Activated CD4-positive, CD25-positive, alpha-beta regulatory T cell (primary cell): ENCODE results near the gene OTOR.

Experiments used
- DNase-seq, 4 experiments: peaks; one replicate each; lab custom pipeline; 2025; lab: John Stamatoyannopoulos, UW

Gene OTOR

DNA sequence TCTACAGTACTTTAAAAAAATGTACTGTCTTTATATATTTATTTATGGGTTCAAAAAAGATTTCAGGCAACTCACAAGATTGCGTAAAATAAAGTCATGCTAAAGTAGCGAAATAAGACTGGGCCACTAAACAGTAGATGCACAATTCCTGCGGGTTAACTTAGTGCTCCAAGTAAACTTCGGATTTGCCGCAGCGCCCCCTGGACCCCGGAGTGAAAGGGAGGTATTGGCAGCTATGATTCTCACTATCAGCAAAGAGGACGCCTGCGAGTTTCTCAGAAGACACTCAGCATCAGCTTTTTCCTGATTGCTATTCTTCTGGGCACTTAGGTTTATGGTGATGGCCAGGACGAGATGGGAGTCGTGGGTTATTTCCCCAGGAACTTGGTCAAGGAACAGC lies 1.4 kb downstream of the OTOR start:
- DNase-seq = no peak

DNA sequence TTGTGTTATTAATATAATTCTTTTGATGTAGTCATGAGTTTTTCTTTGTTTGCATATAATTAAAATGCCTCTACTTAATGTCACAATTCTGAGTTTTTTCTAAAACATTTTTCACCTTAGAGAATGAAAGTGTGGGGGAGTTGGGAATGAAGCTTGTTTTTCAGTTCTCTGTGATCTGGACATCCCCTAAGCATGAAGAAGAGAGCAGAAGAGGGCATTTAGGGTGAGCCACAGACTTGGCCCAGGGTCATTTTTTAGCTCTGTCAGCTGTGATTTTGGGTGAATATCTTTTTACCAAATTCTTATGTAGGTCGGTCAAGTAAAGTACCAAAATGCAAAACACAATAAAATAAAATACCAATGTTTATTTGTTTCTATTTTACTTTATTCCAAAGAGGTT lies 3.9 kb downstream of the OTOR start:
- DNase-seq = no peak

DNA sequence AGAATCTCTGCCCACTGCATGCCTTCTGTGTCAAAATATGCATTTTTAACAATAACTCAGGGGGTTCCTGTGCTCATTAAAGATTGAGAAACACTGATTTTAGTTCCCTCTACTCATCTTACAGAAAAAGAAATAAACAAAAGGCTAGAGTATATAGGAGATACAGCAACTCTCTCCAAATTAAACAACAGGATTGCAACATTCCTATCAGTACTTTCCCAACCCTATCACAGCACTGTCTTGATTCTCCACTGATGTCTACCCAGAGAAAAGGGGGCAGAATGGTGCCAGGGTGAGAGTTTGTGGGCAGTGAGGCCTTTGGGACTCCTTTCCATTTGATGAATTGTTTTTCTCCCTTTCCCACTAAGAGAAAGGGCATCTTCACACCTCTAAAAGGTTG lies 4.7 kb downstream of the OTOR start:
- no peak for DNase-seq

DNA sequence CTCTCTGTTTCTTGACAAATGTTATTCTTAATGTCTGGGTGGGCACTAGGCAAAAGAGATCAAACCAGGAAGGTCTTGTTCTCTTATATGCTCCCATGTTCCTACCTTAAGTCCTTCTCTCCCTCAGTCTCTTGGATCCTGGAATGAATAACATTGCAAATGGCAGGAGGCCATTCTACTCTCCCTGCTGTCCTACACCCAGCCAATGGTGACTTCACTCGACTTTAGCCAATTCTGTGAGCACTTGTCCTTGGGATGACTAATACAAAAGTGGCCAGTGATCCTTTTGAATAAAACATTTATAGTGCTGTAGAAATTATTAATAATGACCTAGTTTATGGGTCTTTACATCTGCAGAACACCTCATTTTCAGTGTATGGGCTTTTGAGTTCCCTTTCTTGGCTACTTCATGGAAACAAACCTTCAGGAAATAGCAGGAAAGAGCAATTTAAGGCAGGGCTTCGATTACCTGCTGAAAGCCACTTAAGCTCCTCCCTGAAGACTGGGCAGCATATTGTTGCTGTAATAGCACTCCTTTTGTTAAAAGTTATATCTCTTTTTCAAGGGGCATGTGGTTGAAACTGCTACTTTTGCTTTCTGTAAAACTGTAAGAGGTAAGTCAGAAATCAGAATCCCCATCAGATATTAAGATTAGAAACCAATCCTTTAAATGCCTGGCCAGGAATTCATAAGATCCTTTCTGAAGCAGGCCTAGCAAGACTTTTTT lies 10.5 kb downstream of the OTOR start:
- DNase-seq = no peak

DNA sequence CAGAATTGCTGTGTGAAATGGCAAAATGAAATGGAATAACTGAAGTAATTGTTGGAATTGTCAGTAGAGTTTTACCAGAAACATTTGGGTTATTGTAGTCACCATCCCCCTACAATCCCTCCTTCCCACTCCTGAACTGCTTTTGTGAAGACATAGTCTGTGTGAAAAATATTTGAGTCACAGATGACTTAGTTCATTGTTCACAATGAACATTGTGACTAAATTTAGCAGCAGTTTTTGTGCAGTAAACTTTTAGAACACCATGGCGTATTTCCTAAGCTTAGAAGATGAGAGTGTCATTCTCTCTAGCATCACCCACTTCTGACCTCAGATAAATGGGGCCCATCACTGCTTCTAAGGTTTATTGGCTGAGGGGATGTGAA lies 11.0 kb downstream of the OTOR start:
- DNase-seq = no peak

DNA sequence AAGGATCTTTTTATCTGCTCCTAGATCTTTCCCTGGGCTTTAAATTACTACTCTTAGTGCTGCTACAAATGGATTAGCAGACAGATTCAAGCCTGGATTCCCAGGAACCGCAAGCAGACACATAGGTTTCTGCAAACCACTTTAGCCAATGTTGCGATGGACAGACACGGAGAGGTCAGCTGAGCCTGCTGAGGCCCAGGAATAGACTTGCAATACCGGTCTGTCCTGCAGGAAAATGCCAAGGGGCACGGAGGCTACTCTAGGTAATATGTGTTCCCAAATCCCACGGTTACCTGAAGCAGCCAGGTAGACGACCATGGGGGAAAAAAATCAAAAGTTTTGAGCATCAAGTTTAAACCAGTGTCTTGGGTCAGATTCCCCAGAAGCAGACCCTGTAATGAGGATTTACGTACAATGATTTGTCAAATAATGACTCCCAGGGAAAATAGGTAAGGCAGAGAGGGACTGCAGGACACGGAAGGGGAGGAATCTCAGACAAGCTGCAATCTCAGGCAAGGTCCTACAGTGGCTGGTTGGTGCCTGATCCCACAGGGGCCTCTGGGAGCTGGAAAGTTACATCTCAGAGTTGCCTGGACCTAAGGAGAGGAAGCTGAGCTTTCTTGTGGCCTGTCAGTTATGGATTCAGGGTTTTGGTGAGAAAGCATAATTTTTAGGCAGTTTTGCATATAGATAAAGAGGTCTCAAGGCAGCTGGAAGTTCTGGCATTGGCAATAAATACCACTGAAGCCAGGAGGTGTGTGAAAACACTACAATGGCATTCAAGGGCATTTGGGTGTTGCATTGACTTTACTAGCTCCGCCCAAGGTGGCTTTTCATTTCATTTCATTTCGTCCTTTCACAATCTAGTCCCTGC lies 12.5 kb downstream of the OTOR start:
- no peak for DNase-seq

DNA sequence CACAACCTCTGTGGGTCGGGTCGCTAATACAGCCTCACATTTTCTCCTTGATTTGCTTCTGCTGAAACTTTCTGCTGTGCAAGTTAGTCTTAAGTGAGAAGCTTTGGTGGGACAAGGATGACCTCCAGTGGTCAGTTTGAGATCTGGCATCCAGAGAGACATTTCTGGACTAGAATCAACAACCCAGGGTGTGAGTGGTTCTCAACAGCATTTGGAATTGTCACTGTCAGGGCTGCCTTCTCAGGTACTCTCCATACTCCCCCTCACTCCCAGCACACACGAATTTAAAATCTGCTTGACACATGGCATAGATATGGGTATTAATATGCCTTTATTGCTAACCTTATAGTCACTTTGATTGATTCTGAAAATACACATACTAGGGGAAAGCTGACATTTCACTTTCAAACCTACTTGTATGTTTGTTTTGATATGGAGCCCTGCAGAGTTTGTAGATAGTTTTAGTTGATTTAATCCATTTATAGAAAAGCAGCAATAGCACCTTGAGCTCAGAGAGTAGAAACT lies 13.2 kb downstream of the OTOR start:
- peak in 1 of 4 experiments; percentile 11 for DNase-seq

DNA sequence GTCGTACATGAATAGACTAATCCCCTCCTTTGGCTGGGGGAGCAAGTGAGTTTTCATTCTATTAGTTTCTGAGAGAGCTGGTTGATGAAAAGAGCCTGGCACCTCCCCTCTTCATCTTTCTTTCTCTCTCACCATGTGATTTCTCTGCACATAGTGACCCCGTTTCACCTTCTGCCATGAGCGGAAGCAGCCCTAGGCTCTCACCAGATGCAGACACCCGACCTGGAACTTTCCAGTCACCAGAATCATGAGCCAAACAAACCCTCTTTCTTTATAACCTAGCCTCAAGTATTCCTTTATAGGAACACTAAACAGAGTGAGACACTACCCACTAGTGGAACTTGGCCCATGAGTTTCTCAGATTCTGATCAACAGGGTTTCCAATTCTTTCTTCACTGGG lies 16.4 kb downstream of the OTOR start:
- DNase-seq = no peak

DNA sequence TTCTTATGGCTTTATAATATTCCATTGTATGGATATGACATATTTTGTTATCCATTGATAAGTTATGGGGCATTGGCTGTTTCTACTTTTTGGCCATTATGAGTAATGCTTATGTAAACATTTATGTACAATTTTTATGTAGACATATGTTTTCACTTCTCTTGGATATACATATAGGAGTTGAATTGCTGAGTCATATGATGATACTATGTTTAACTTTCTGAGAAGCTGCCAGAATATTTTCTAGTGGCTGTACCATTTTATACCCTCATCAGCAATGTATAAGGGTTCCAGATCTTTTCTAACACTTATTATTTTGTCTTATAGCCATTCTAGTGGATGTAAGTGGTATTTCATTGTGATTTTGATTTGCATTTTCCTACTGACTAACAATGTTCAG lies 23.1 kb downstream of the OTOR start:
- no peak for DNase-seq

DNA sequence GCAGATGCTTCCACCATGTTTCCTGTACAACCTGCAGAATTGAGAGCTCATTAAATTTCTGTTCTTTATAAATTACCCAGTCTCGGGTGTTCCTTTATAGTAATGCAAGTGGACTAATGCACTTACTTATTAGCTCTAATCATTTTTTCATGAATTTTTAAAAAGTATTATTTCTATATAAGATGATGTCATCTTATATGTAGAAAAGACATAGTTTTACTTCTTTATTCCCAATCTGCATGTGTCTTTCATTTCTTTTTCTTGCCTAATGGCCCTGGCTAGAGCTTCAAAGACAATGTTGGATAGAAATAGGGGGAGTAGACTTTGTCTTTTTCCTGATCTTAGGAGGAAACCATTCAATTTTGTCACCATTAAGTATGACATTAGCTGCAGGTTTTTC lies 27.8 kb downstream of the OTOR start:
- no peak for DNase-seq

DNA sequence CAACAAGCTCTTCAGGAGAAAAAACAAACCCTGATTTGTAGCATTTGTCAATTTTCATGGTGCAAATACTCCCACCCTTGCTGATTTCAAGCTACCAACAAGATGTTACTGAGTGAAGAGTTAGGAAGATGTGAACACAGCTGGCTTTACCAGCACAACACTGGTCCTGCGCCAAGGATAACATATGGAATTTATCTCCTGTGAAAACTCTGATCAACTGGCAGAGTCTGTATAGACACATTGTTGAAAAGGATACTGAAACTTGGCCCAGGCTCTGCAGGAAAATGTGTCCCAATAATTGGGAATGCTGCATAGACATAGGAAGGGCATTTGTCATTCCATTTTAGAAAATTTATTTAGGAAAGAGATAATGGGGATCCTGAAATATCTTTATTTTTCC lies 29.0 kb downstream of the OTOR start:
- no peak for DNase-seq

DNA sequence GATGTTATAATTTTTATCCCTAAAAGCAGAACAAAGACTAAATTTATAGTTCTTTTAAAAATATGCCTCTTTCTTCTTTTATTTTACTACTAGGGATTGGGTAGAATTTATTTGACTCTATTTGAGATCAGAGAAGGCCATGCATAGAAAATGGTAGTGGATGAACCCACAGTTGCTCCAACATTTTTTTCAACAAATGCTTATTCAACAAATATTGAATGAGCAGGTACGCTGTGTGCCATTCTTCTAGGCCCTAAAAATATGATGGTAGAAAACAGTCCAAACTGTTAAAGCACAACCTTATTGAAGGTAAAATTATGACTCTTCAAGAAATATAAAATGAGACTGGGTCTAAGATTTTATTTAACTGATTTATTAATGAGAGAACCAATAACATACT lies 30.0 kb downstream of the OTOR start:
- DNase-seq = no peak

DNA sequence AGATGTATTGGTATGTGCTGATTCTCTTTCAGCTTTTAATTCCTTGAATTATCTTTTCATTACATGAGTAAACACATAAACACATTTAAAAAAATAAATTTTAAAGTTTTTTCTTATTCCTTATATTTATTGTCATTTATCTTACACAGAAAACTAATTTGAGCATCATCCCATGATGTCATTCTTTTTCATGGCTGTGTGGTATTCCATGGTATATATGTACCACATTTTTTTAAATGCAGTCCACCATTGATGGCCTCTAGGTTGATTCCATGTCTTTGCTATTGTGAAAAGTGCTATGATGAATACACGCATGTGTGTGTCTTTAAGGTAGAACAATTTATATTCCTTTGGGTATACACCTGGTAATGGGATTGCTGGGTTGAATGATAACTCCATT lies 33.3 kb downstream of the OTOR start:
- no peak for DNase-seq

DNA sequence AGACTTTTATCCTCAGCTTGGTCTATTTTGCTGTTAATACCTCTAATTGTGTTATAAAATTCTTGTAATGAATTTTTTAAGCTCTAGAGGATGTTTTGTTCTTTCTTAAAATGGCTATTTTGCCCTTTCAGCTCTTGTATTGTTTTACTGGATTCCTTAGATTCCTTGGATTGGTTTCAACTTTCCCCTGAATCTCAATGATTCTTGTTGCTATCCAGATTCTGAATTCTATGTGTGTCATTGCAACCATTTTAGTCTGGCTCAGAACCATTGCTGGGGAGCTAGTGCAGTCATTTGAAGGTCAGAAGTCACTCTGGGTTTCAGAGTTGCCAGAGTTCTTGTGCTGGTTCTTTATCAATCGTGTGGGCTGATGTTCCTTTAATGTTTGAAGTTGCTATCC lies 37.1 kb downstream of the OTOR start:
- DNase-seq = no peak
